Kidney epithelial cell (primary cell): Measurements from ENCODE around the gene RIPOR1. TPM values are rescaled to one million over a fixed set of nuclear protein-coding genes. Genes with fewer than 3 reads are reported as not detected.

Experiments used
- DNase-seq: peaks from one replicate; pipeline ENCODE4 v3.0.0-alpha.2; 2010; ENCODE audit warnings: low read depth
- H3K27me3 ChIP-seq: 2 replicates; pipeline ENCODE4 v1.6.0; 2011; ENCODE audit warnings: low read length; ENCODE audit not compliant: control insufficient read depth, insufficient read depth
- H3K36me3 ChIP-seq: 2 replicates; pipeline ENCODE4 v1.5.1; 2011; ENCODE audit warnings: low read length; ENCODE audit not compliant: control insufficient read depth, insufficient read depth
- H3K4me3 ChIP-seq: 2 replicates; pipeline ENCODE4 v1.5.1; 2011; ENCODE audit warnings: low read depth, mild to moderate bottlenecking, control low read depth, low read length
- CTCF ChIP-seq: IDR thresholded peaks from 2 replicates; pipeline ENCODE4 v1.5.1; 2011; ENCODE audit warnings: mild to moderate bottlenecking, moderate library complexity, low read length, control low read depth, inconsistent platforms; ENCODE audit not compliant: insufficient read depth, poor library complexity, severe bottlenecking
- total RNA-seq: library from RNA; depleted of rRNA; stranded (reverse); fragments of >200 nt; gene quantifications from 2 replicates; pipeline ENCODE4 v1.2.3, GENCODE V29; 2015

The RIPOR1 gene
- 72.1 and 91.0 TPM in 2 replicates for total RNA-seq

- Histone ChIP-seq H3K27me3 (no peaks in the 10 kb centered on the region), H3K4me3 (peak within 1 kb of the TSS; percentile 80), H3K36me3 (no peaks in the 10 kb centered on the region)
- no peak for DNase-seq
- peak; percentile 2 for TF ChIP-seq CTCF
Observed at GRCh38 chr16:67528222-67528869, at the start of gene RIPOR1. Gene RIPOR1 (plus strand): TSS chr16:67528829. CDS start chr16:67538447, 9,618 bp downstream.

GRCh38 chr16:67480833-67481560 is 47.6 kb upstream of the RIPOR1 start, which contains the start of gene ATP6V0D1:
Gene ATP6V0D1 (minus strand): TSS chr16:67481157. CDS start chr16:67481086, 71 bp downstream.
- no peaks in the 10 kb centered on the region for H3K27me3 ChIP-seq
- peak; percentile 79 for TF ChIP-seq CTCF
- H3K36me3 ChIP-seq: no peaks in the 10 kb centered on the region
- peak within 1 kb of the TSS; percentile 88 for H3K4me3 ChIP-seq
- DNase-seq: peak; percentile 83

- TF ChIP-seq CTCF: no peak
- Histone ChIP-seq H3K27me3 (no peaks in the 10 kb centered on the region), H3K36me3 (no peaks in the 10 kb centered on the region), H3K4me3 (peak overlapping the region; percentile 43)
- DNase-seq: no peak
Observed at GRCh38 chr16:67481561-67482232, 46.9 kb upstream of the RIPOR1 start.

- Histone ChIP-seq H3K4me3 (peak overlapping the region; percentile 43), H3K36me3 (no peaks in the 10 kb centered on the region), H3K27me3 (no peaks in the 10 kb centered on the region)
- no peak for TF ChIP-seq CTCF
- DNase-seq: no peak
Observed at GRCh38 chr16:67482233-67482924, 46.2 kb upstream of the RIPOR1 start.

GRCh38 chr16:67483150-67483549 is 45.5 kb upstream of the RIPOR1 start, which contains the start of gene AGRP:
Gene AGRP (minus strand): TSS chr16:67483547. CDS start chr16:67483398, 149 bp downstream.
- Histone ChIP-seq H3K4me3 (no peak within 1 kb of the TSS), H3K27me3 (no peaks in the 10 kb centered on the region), H3K36me3 (no peaks in the 10 kb centered on the region)
- TF ChIP-seq CTCF: no peak
- no peak for DNase-seq
